ENCODE results near the gene SH2D3C. TPM values are rescaled to one million over a fixed set of nuclear protein-coding genes. Genes with fewer than 3 reads are reported as not detected.

Gene SH2D3C
- total and polyA plus RNA-seq, 9 of the 15 experiments (the other 6 are each of a cell fraction or from before 2014, with no cell fraction given) = 0.03 to 1.2 (median 0.22) TPM; not detected in 1

DNA sequence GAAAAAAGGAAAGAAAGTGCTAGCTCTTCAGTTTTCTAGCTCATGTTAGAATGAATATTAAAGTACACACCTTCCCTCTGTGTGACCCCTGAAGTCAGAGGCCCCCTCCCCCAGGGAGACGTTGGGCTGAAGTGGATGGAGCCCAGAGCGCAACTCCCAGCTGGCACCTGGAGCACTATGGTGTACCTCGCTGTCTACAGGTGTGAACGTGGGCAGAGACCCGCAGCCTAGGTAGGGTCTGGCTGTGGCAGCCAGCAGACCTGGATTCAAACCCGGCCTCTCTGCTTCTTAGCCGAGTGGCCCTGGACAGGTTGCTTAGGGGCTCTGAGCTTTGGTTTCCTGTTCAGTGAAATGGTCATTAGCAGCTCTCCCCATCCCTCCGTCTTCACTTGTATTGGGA lies 49.7 kb downstream of the SH2D3C start:
- H2AFZ ChIP-seq (ENCODE audit: low read depth, low read length) = no peak overlapping the region
- no peak for DNase-seq (ENCODE audit: extremely low read depth in 1 of 4, low spot score in 3 of 4)
- no peaks in the 10 kb centered on the region; a peak in 1 of 5 replicates for H3K27me3 ChIP-seq (ENCODE audit: control insufficient read depth in 2 of 2, insufficient read depth in 2 of 2, low read length in 2 of 2)
- no peaks in the 10 kb centered on the region for H3K36me3 ChIP-seq (ENCODE audit: control insufficient read depth, insufficient read depth, low read length)
- POLR2A ChIA-PET = interaction anchor here (0.7 to 1.8 kb wide), 5 partner anchors 9 to 158 kb away, joined by 3 to 5 read pairs (median 4); partner anchors contain the start of gene PTRH1
- H3K9ac ChIP-seq (ENCODE audit: insufficient read depth in 1 of 2, low read depth in 2 of 2, low read length in 2 of 2) = peak overlapping the region in 1 of 2 experiments; percentile 23; a peak in 1 of 4 replicates
- ATAC-seq = no peak
- H3K27ac ChIP-seq (ENCODE audit: extremely low read depth, low read depth, low read length) = no peak overlapping the region
- in situ Hi-C loops (cut with MboI) (no loop called here), intact Hi-C loops (cut with micrococcal nuclease) (no loop called here)
- H3K9me3 ChIP-seq (replicated peaks; ENCODE audit: control insufficient read depth, insufficient read depth, low read depth, low read length) = no peaks in the 10 kb centered on the region
- no peak overlapping the region for H3K4me2 ChIP-seq (ENCODE audit: insufficient read depth, low read length)
- TF ChIP-seq ZNF316 (IDR thresholded peaks at IDR 0.05) = 0 out of 2 replicates have a peak, but pooled peaks have one; percentile 9
- TF ChIP-seq FOXA1 (IDR thresholded peaks at IDR 0.05; ENCODE audit: borderline replicate concordance) = no peak
- H3K9me1 ChIP-seq (ENCODE audit: control insufficient read depth, insufficient read depth, low read length) = no peaks in the 10 kb centered on the region
- no peak for FAIRE-seq
- no TSS peak for BruUV-seq (replicated peaks)
- no peak overlapping the region for H3K4me3 ChIP-seq
- CTCF ChIA-PET (ENCODE audit: low intra/inter-chr PET ratio) = no interaction called here
- H3K4me1 ChIP-seq (replicated peaks in 1 of 2; ENCODE audit: control insufficient read depth in 2 of 2, insufficient read depth in 2 of 2, low read length in 2 of 2) = peaks cover 0 to 40% of the 10 kb centered on the region in 2 experiments; a peak in 3 of 5 replicates
- H4K20me1 ChIP-seq (replicated peaks; ENCODE audit: control insufficient read depth, insufficient read depth, low read length) = no peaks in the 10 kb centered on the region; the same call in 1 of the 2 replicates
- no peaks in the 10 kb centered on the region for H3K79me2 ChIP-seq (ENCODE audit: control insufficient read depth, insufficient read depth, low read length)
- 22% methylated on average over 8 of the region's 8 CpGs for WGBS (ENCODE audit: insufficient coverage, low coverage, missing lambda C conversion rate)

DNA sequence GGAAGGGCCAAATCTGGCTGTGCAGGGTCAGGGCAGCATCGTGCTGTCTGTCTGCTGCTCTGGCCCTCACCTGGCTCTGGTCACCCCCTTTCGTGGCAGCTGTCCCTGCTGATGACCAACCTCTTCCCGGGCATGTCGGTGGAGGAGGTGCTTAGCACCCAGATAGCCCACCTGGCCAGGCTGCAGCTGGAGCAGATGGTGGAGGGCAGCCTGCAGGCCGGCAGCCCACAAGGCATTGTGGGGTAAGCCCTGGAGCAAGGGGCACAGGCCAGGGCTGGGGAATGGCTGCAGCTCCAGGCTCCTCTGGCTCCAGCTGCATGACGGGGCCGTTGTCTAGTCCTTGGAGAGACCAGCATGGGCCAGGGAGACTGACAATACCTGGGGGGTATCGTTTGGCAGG lies 51.6 kb downstream of the SH2D3C start:
- no peak overlapping the region for H3K4me2 ChIP-seq (ENCODE audit: insufficient read depth, low read length)
- FAIRE-seq (no peak), ATAC-seq (no peak), DNase-seq (ENCODE audit: extremely low read depth in 1 of 4, low spot score in 3 of 4) (no peak)
- H3K9ac ChIP-seq (ENCODE audit: insufficient read depth in 1 of 2, low read depth in 2 of 2, low read length in 2 of 2) = peak overlapping the region in 1 of 2 experiments; percentile 64; a peak in 2 of 4 replicates
- no peaks in the 10 kb centered on the region for H3K9me1 ChIP-seq (ENCODE audit: control insufficient read depth, insufficient read depth, low read length)
- H3K36me3 ChIP-seq (ENCODE audit: control insufficient read depth, insufficient read depth, low read length) = no peaks in the 10 kb centered on the region
- no peak overlapping the region for H2AFZ ChIP-seq (ENCODE audit: low read depth, low read length)
- H3K9me3 ChIP-seq (replicated peaks; ENCODE audit: control insufficient read depth, insufficient read depth, low read depth, low read length) = no peaks in the 10 kb centered on the region
- ChIA-PET POLR2A (no interaction called here), CTCF (ENCODE audit: low intra/inter-chr PET ratio) (no interaction called here)
- TF ChIP-seq, protein P1, sequence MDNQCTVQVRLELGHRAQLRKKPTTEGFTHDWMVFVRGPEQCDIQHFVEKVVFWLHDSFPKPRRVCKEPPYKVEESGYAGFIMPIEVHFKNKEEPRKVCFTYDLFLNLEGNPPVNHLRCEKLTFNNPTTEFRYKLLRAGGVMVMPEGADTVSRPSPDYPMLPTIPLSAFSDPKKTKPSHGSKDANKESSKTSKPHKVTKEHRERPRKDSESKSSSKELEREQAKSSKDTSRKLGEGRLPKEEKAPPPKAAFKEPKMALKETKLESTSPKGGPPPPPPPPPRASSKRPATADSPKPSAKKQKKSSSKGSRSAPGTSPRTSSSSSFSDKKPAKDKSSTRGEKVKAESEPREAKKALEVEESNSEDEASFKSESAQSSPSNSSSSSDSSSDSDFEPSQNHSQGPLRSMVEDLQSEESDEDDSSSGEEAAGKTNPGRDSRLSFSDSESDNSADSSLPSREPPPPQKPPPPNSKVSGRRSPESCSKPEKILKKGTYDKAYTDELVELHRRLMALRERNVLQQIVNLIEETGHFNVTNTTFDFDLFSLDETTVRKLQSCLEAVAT (IDR thresholded peaks at IDR 0.05) = no peak
- TF ChIP-seq ZNF324 (CRISPR knock-in tag; IDR thresholded peaks at IDR 0.05) = no peak
- H3K27ac ChIP-seq (ENCODE audit: extremely low read depth, low read depth, low read length) = no peak overlapping the region
- intact Hi-C loops (cut with micrococcal nuclease) (no loop called here), in situ Hi-C loops (cut with MboI) (no loop called here)
- H3K79me2 ChIP-seq (ENCODE audit: control insufficient read depth, insufficient read depth, low read length) = no peaks in the 10 kb centered on the region
- H3K27me3 ChIP-seq (ENCODE audit: control insufficient read depth in 2 of 2, insufficient read depth in 2 of 2, low read length in 2 of 2) = no peaks in the 10 kb centered on the region; a peak in 1 of 5 replicates
- 36% methylated on average over 8 of the region's 8 CpGs for WGBS (ENCODE audit: insufficient coverage, low coverage, missing lambda C conversion rate)
- H3K4me3 ChIP-seq = no peak overlapping the region
- peaks cover 0 to 34% of the 10 kb centered on the region in 2 experiments; a peak in 3 of 5 replicates for H3K4me1 ChIP-seq (replicated peaks in 1 of 2; ENCODE audit: control insufficient read depth in 2 of 2, insufficient read depth in 2 of 2, low read length in 2 of 2)
- H4K20me1 ChIP-seq (replicated peaks; ENCODE audit: control insufficient read depth, insufficient read depth, low read length) = no peaks in the 10 kb centered on the region; the same call in 1 of the 2 replicates
- no TSS peak for BruUV-seq (replicated peaks)

Data from K562 (cell line).